Colonic mucosa (tissue), 4 donors: ENCODE data around the gene LEMD3. TPM values are rescaled to one million over a fixed set of nuclear protein-coding genes. Genes with fewer than 3 reads are reported as not detected.
A peak's percentile ranks its signal among the peaks of the same experiment; 100 is the strongest.

Experiments used
- DNase-seq: peaks from one replicate; pipeline ENCODE4 v3.0.0-alpha.2; 2020
- H3K27ac ChIP-seq: fragments of 200-600 bp; one replicate; pipeline ENCODE4 v1.8.0; 2021
- H3K27me3 ChIP-seq: fragments of 200-600 bp; one replicate; pipeline ENCODE4 v1.8.0; 2021
- H3K36me3 ChIP-seq: fragments of 200-600 bp; one replicate; pipeline ENCODE4 v1.8.0; 2021
- H3K4me1 ChIP-seq: fragments of 200-600 bp; one replicate; pipeline ENCODE4 v1.8.0; 2021; ENCODE audit warnings: mild to moderate bottlenecking
- H3K4me3 ChIP-seq: fragments of 200-600 bp; one replicate; pipeline ENCODE4 v1.8.0; 2021
- H3K9ac ChIP-seq, 2 donors: one replicate each; pipeline ENCODE4 v1.7.0; 2013; ENCODE audit warnings: control low read depth in 2 of 2, low read depth in 2 of 2, low read length in 2 of 2
- H3K9me3 ChIP-seq: fragments of 200-600 bp; one replicate; pipeline ENCODE4 v1.8.0; 2021
- CTCF ChIP-seq: fragments of 200-600 bp; IDR thresholded peaks from one replicate; pipeline ENCODE4 v1.8.0; 2022; ENCODE audit warnings: antibody characterized with exemption, mild to moderate bottlenecking
- intact Hi-C: fragments of 100-400 bp; cut with DNase I; formaldehyde crosslinking; loops from one replicate; pipeline ENCODE4 v1.14.1; 2022
- total RNA-seq, 2 donors: library from RNA; stranded (reverse); fragmentation: NEBNext Ultra II Directional in 1 of 2; extraction: Animal tissue kit (Norgen Biotek cat#: 25700) in 1 of 2; gene quantifications; one replicate each; pipeline ENCODE4 v1.2.1, GENCODE V29; 2021
- donor health status: healthy.
- donor health status: DM: no; HTN: no; CAD: no.
- donor health status: DM: no; HTN: no; CAD: no.

Gene LEMD3
- total RNA-seq, 2 donors from 2014 or later: 28.9 to 35.6 TPM

- intact Hi-C loops: no loop called here
- no peak for TF ChIP-seq CTCF
- Histone ChIP-seq H3K27ac (peak overlapping the region; percentile 90), H3K4me3 (peak overlapping the region; percentile 89), H3K9me3 (no peaks in the 10 kb centered on the region), H3K36me3 (no peaks in the 10 kb centered on the region), H3K27me3 (no peaks in the 10 kb centered on the region), H3K4me1 (peaks cover 14% of the 10 kb centered on the region), H3K9ac (peak overlapping the region; percentile 14 to 91)
- no peak for DNase-seq
Observed at GRCh38 chr12:65168681-65169319, 583 bp upstream of the LEMD3 start.

- peaks cover 14% of the 10 kb centered on the region for H3K4me1 ChIP-seq
- intact Hi-C loops: no loop called here
- TF ChIP-seq CTCF: no peak
Observed at GRCh38 chr12:65170209-65170881, 962 bp downstream of the LEMD3 start.

DNA sequence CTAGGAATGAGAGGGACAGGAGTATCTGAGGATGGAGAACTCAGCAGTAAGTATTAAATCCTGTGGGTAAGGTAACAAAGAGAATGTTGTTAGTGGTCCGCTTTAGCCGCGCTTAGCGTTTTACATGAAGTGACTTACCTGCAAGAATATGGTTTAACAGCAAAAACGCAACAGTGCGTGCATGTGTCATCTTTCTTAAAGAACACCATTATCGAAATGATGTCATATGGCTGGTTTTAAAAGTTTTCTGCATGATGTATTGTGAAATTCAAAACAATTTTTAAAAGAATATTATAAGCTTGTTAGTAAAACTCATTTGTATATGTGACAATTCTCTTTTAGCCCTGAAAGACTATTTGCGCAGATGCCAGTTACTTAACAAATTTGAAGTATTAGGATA, 1.7 kb downstream of the LEMD3 start:
- intact Hi-C loops: no loop called here
- peak overlapping the region; percentile 91 to 93 for H3K9ac ChIP-seq

More at GRCh38 chr12:65170209-65170881, 962 bp downstream of the LEMD3 start:
- peak overlapping the region; percentile 91 to 93 for H3K9ac ChIP-seq
- no peaks in the 10 kb centered on the region for H3K36me3 ChIP-seq
- DNase-seq: peak; percentile 88
- no peaks in the 10 kb centered on the region for H3K27me3 ChIP-seq
- peak overlapping the region; percentile 89 for H3K4me3 ChIP-seq
- peak overlapping the region; percentile 90 for H3K27ac ChIP-seq
- H3K9me3 ChIP-seq: no peaks in the 10 kb centered on the region

DNA sequence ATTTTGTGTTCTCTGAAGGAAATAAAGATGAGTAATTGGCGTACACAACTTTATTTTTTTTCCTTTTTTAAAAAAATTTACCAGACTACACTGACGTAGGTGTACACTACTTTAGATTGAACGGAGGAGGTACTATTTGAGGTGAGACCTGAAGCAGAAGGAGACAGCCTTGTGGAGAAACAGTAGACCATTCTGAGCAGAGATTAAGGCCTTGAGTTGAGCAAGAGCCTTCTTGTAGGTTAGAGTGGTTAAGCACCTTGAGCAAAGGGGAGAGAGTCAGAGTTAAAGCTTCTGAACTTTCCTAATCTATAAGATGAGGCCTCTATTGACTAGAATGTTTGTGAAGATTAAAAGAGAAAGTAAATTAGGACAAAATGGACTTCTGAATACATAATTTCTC, 2.5 kb downstream of the LEMD3 start:
- Histone ChIP-seq H3K4me1 (peaks cover 14% of the 10 kb centered on the region), H3K9ac (no peak overlapping the region), H3K9me3 (no peaks in the 10 kb centered on the region), H3K27me3 (no peaks in the 10 kb centered on the region), H3K27ac (no peak overlapping the region), H3K4me3 (peak overlapping the region; percentile 89), H3K36me3 (no peaks in the 10 kb centered on the region)
- no peak for DNase-seq
- no peak for TF ChIP-seq CTCF
- intact Hi-C loops: no loop called here

More for the DNA sequence above, 1.7 kb downstream of the LEMD3 start:
- Histone ChIP-seq H3K9me3 (no peaks in the 10 kb centered on the region), H3K36me3 (no peaks in the 10 kb centered on the region), H3K27ac (no peak overlapping the region), H3K4me1 (peaks cover 14% of the 10 kb centered on the region), H3K27me3 (no peaks in the 10 kb centered on the region), H3K4me3 (peak overlapping the region; percentile 89)
- TF ChIP-seq CTCF: no peak
- DNase-seq: no peak

GRCh38 chr12:65175385-65175784, 6.0 kb downstream of the LEMD3 start:
- no peak for TF ChIP-seq CTCF
- Histone ChIP-seq H3K27me3 (no peaks in the 10 kb centered on the region), H3K36me3 (no peaks in the 10 kb centered on the region), H3K27ac (no peak overlapping the region), H3K9me3 (no peaks in the 10 kb centered on the region), H3K9ac (no peak overlapping the region), H3K4me1 (peaks cover 14% of the 10 kb centered on the region), H3K4me3 (no peak overlapping the region)
- DNase-seq: no peak
- intact Hi-C loops: no loop called here
